Activated T-cell treated with anti-CD3 and anti-CD28 coated beads, Interleukin-2, amount 50 U/mL, for 24 hours (primary cell): ENCODE measurements around the gene MACROD2.

Experiments used
- DNase-seq: peaks from one replicate; pipeline ENCODE4 v3.0.0-alpha.2; 2020
- H3K27ac Mint-ChIP-seq: 2 replicates; pipeline ENCODE4 v1.8.0; 2020; ENCODE audit warnings: mild to moderate bottlenecking, mixed read lengths
- H3K27me3 Mint-ChIP-seq: 2 replicates; pipeline ENCODE4 v1.8.0; 2020; ENCODE audit warnings: mixed read lengths
- H3K36me3 Mint-ChIP-seq: 2 replicates; pipeline ENCODE4 v1.8.0; 2020; ENCODE audit warnings: low read depth, mixed read lengths
- H3K4me1 Mint-ChIP-seq: 2 replicates; pipeline ENCODE4 v1.8.0; 2020; ENCODE audit warnings: low read depth, mixed read lengths
- H3K4me3 Mint-ChIP-seq: 2 replicates; pipeline ENCODE4 v1.8.0; 2020; ENCODE audit warnings: mild to moderate bottlenecking, moderate library complexity, mixed read lengths
- H3K9me3 Mint-ChIP-seq: 2 replicates; pipeline ENCODE4 v1.8.0; 2020; ENCODE audit warnings: mixed read lengths

Gene MACROD2

GRCh38 chr20:16098890-16099639 is 2103.7 kb downstream of the MACROD2 start:
- no peaks in the 10 kb centered on the region for H3K27me3 Mint-ChIP-seq
- peaks cover 2% of the 10 kb centered on the region for H3K9me3 Mint-ChIP-seq
- no peak for DNase-seq
- H3K36me3 Mint-ChIP-seq = no peaks in the 10 kb centered on the region
- H3K27ac Mint-ChIP-seq = no peak overlapping the region
- H3K4me3 Mint-ChIP-seq = no peak overlapping the region
- no peaks in the 10 kb centered on the region for H3K4me1 Mint-ChIP-seq

DNA sequence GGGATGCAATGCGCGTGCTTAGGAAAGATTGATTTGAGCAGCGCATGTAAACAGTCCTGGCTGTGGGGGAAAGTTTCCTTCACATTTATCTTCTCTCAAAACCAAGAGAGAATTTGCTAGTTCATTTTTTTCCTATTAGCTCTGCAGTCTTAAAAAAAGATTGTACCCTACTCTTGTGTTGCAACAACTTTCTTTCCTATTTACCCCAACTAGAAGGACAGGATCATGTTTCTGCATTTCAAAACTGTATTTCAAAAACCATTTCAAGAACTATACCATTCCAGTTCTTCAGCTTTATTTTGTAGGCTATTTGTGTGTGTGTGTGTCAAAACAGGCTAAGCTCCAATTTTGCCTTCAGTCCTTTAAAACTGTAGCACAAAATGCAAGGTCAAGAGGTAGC is 2104.8 kb downstream of the MACROD2 start:
- Mint-ChIP-seq H3K36me3 (no peaks in the 10 kb centered on the region), H3K27me3 (no peaks in the 10 kb centered on the region), H3K4me3 (no peak overlapping the region), H3K9me3 (peaks cover 2% of the 10 kb centered on the region), H3K27ac (no peak overlapping the region), H3K4me1 (no peaks in the 10 kb centered on the region)
- no peak for DNase-seq

DNA sequence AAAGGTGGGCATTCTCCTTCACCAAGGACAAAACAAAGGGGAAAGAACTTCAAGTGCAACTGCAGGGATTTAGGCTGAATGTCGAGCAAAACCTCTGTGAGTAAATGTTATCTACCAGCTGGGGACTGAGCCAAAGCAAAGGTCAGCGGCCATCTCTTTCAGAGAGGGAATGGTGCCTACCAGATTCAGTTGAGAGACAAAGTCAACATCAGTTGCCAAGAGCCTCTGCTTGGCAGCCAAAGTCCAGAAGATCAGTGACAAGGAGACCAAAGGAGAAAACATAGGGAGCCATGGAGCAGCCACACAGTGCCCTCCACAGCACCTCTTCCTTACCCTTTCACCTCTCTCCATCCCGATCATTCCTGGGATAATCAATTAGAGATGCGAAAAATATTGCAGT is 2105.5 kb downstream of the MACROD2 start:
- H3K4me3 Mint-ChIP-seq = no peak overlapping the region
- no peaks in the 10 kb centered on the region for H3K4me1 Mint-ChIP-seq
- no peaks in the 10 kb centered on the region for H3K27me3 Mint-ChIP-seq
- H3K27ac Mint-ChIP-seq = no peak overlapping the region
- H3K9me3 Mint-ChIP-seq = peaks cover 2% of the 10 kb centered on the region
- no peak for DNase-seq
- H3K36me3 Mint-ChIP-seq = no peaks in the 10 kb centered on the region
